HepG2 (cell line): Measurements from ENCODE around the gene ANO3. TPM values are rescaled to one million over a fixed set of nuclear protein-coding genes. Genes with fewer than 3 reads are reported as not detected.

ENCODE experiments used
- ATAC-seq: fragments of 200-7000 bp; cut with Tn5 transposase; 3 replicates; pipeline ENCODE4 v1.9.1; 2020; ENCODE audit warnings: mild to moderate bottlenecking, moderate library complexity
- BruUV-seq: library from RNA; stranded (reverse); fragments of 400-500 nt; replicated peaks from 2 replicates; lab custom pipeline; 2021; lab: Mats Ljungman, UMichigan
- CTCF ChIA-PET: fragments of 300-600 bp; formaldehyde crosslinking; extraction: SDS; loops from one replicate; lab custom pipeline; 2021; ENCODE audit warnings: low total read pairs, inconsistent platforms, low intra/inter-chr PET ratio; lab: Yijun Ruan, JAX
- POLR2A ChIA-PET: fragments of 350-600 bp; sonication (Branson Sonifier 250); formaldehyde crosslinking; loops from one replicate; lab custom pipeline; 2020; ENCODE audit warnings: antibody characterized with exemption, inconsistent platforms; lab: Yijun Ruan, JAX
- DNase-seq: peaks from one replicate; pipeline ENCODE4 v3.0.0-alpha.2; 2015; ENCODE audit warnings: low spot score
- FAIRE-seq: peaks from 3 replicates; lab custom pipeline; 2011; peaks lifted over from hg19 to GRCh38; lab: Jason Lieb, UNC
- H2AFZ ChIP-seq: one replicate; pipeline ENCODE4 v1.6.1; 2011; ENCODE audit warnings: low read length, inconsistent platforms
- H3K27ac ChIP-seq: fragments of 300-600 bp; 3 replicates; pipeline ENCODE4 v1.8.0; 2011; ENCODE audit warnings: mixed run types, mild to moderate bottlenecking, mixed read lengths, low read length, inconsistent platforms; ENCODE audit not compliant: insufficient read depth; ENCODE audit errors: extremely low read length
- H3K27me3 ChIP-seq, 2 experiments: fragments of 200-600 bp in 1 of 2; 2 replicates in 1 of 2; 3 replicates in 1 of 2; pipeline versions ENCODE4 v1.6.0 to v1.8.0; 2011; ENCODE audit warnings: low read length in 2 of 2, mild to moderate bottlenecking in 2 of 2, moderate library complexity in 2 of 2, inconsistent platforms in 1 of 2; ENCODE audit not compliant: insufficient read depth in 2 of 2, control insufficient read depth in 1 of 2
- H3K36me3 ChIP-seq, 2 experiments: fragments of 200-600 bp in 1 of 2; replicated peaks in 1 of 2; 2 replicates in 1 of 2; 3 replicates in 1 of 2; pipeline versions ENCODE4 v1.5.1 to v1.8.0; 2011; ENCODE audit warnings: low read length in 2 of 2, inconsistent platforms in 1 of 2; ENCODE audit not compliant: insufficient read depth in 2 of 2, control insufficient read depth in 1 of 2
- H3K4me1 ChIP-seq: 2 replicates; pipeline ENCODE4 v1.5.1; 2012; ENCODE audit warnings: low read length, inconsistent platforms; ENCODE audit not compliant: insufficient read depth
- H3K4me2 ChIP-seq: 2 replicates; pipeline ENCODE4 v1.6.0; 2011; ENCODE audit warnings: low read depth, low read length, inconsistent platforms
- H3K4me3 ChIP-seq, 3 experiments: fragments of 200-600 bp in 1 of 3; sonication (generic), shearing (Covaris generic) in 1 of 3; replicated peaks in 1 of 3; 2 replicates each; pipeline ENCODE4 v1.5.1; 2011 to 2016; ENCODE audit warnings: low read length in 3 of 3, inconsistent platforms in 2 of 3, low read depth in 2 of 3, mild to moderate bottlenecking in 2 of 3, control low read depth in 1 of 3, mixed read lengths in 1 of 3; ENCODE audit not compliant: insufficient read depth in 1 of 3
- H3K79me2 ChIP-seq: one replicate; pipeline ENCODE4 v1.6.1; 2011; ENCODE audit warnings: low read length, inconsistent platforms; ENCODE audit not compliant: insufficient read depth
- H3K9ac ChIP-seq: 2 replicates; pipeline ENCODE4 v1.6.0; 2011; ENCODE audit warnings: mild to moderate bottlenecking, low read depth, low read length, inconsistent platforms; ENCODE audit not compliant: insufficient read depth
- H3K9me3 ChIP-seq: 2 replicates; pipeline ENCODE4 v1.5.1; 2012; ENCODE audit warnings: mild to moderate bottlenecking, low read length
- H4K20me1 ChIP-seq: 2 replicates; pipeline ENCODE4 v1.6.0; 2011; ENCODE audit warnings: inconsistent platforms, mild to moderate bottlenecking, low read length, moderate library complexity; ENCODE audit not compliant: insufficient read depth
- CC2D1A ChIP-seq: sonication (generic); formaldehyde crosslinking; IDR thresholded peaks from 2 replicates; pipeline ENCODE4 v1.8.1; 2023; ENCODE audit warnings: mild to moderate bottlenecking, missing genetic modification reagents
- CREM ChIP-seq, 2 experiments: sonication (generic) in 1 of 2; formaldehyde crosslinking in 1 of 2; IDR thresholded peaks; 2 replicates each; pipeline versions ENCODE4 v1.4.0 to v1.6.1; 2016 to 2020; ENCODE audit warnings: antibody characterized with exemption in 1 of 2, mild to moderate bottlenecking in 1 of 2, missing genetic modification reagents in 1 of 2
- GABPA ChIP-seq, 2 experiments: IDR thresholded peaks; 2 replicates each; pipeline ENCODE4 v1.6.1; 2011 to 2016; ENCODE audit warnings: low read depth in 2 of 2, low read length in 1 of 2, missing biosample characterization in 1 of 2, missing genetic modification characterization in 1 of 2
- HMGA1 ChIP-seq: sonication (generic); formaldehyde crosslinking; conservative IDR thresholded peaks from 2 replicates; pipeline ENCODE4 v1.4.0; 2020; ENCODE audit warnings: missing genetic modification reagents
- IRX3 ChIP-seq: sonication (generic); formaldehyde crosslinking; IDR thresholded peaks from 2 replicates; pipeline ENCODE4 v1.8.1; 2023; ENCODE audit warnings: mild to moderate bottlenecking, low read depth, missing genetic modification reagents, borderline replicate concordance
- MTA3 ChIP-seq: sonication (generic); formaldehyde crosslinking; IDR thresholded peaks from 2 replicates; pipeline ENCODE4 v1.4.0; 2020; ENCODE audit warnings: missing genetic modification reagents
- NR0B2 ChIP-seq: sonication (generic); formaldehyde crosslinking; IDR thresholded peaks from 2 replicates; pipeline ENCODE4 v1.4.0; 2020; ENCODE audit warnings: mild to moderate bottlenecking, missing genetic modification reagents
- PLRG1 ChIP-seq: fragments of 450-650 bp; conservative IDR thresholded peaks from 2 replicates; pipeline ENCODE4 v1.6.1; 2016
- RFX1 ChIP-seq: fragments of 450-650 bp; IDR thresholded peaks from 2 replicates; pipeline ENCODE4 v1.6.1; 2017
- ZNF142 ChIP-seq: sonication (generic); formaldehyde crosslinking; IDR thresholded peaks from 2 replicates; pipeline ENCODE4 v1.4.0; 2020; ENCODE audit warnings: missing genetic modification reagents
- ZNF256 ChIP-seq: sonication (generic); formaldehyde crosslinking; conservative IDR thresholded peaks from 2 replicates; pipeline ENCODE4 v1.4.0; 2020; ENCODE audit warnings: missing genetic modification reagents
- ZNF260 ChIP-seq: sonication (generic); formaldehyde crosslinking; IDR thresholded peaks from 2 replicates; pipeline ENCODE4 v1.4.0; 2020; ENCODE audit warnings: missing genetic modification reagents, low read depth, mild to moderate bottlenecking, borderline replicate concordance
- ZNF264 ChIP-seq: sonication (generic); formaldehyde crosslinking; IDR thresholded peaks from 2 replicates; pipeline ENCODE4 v1.4.0; 2020; ENCODE audit warnings: missing genetic modification reagents
- ZNF530 ChIP-seq: sonication (generic); formaldehyde crosslinking; IDR thresholded peaks from 2 replicates; pipeline ENCODE4 v1.5.0; 2020; ENCODE audit warnings: low read depth, mild to moderate bottlenecking, missing genetic modification reagents
- ZNF614 ChIP-seq: IDR thresholded peaks from 2 replicates; pipeline ENCODE4 v1.6.1; 2018; ENCODE audit warnings: missing biosample characterization, missing genetic modification reagents, inconsistent platforms, borderline replicate concordance
- ZNF670 ChIP-seq: sonication (generic); formaldehyde crosslinking; IDR thresholded peaks from 2 replicates; pipeline ENCODE4 v1.8.0; 2022; ENCODE audit warnings: mild to moderate bottlenecking, missing genetic modification reagents, borderline replicate concordance
- ZNF850 ChIP-seq: sonication (generic); formaldehyde crosslinking; conservative IDR thresholded peaks from 2 replicates; pipeline ENCODE4 v1.9.0; 2021; ENCODE audit warnings: mild to moderate bottlenecking, missing genetic modification reagents
- ZSCAN25 ChIP-seq: sonication (generic); formaldehyde crosslinking; IDR thresholded peaks from 2 replicates; pipeline ENCODE4 v1.8.0; 2022; ENCODE audit warnings: mild to moderate bottlenecking, missing genetic modification reagents
- WGBS: methylation state at CpG from one replicate; pipeline ENCODE4 v1.1.6; 2017; ENCODE audit warnings: low lambda C conversion rate; 5-methylcytosine and 5-hydroxymethylcytosine counted together
- in situ Hi-C: cut with HindIII; loops from 2 replicates; pipeline ENCODE4 v1.10.0; 2017; ENCODE audit warnings: low pct_unique_long_range_greater_than_20kb; ENCODE audit not compliant: extremely low pct_ligation_motif_present
- intact Hi-C: fragments of 100-400 bp; cut with micrococcal nuclease; formaldehyde crosslinking; loops from one replicate; pipeline ENCODE4 v1.10.0; 2022; ENCODE audit not compliant: unreplicated experiment
- polyA plus RNA-seq, 8 experiments: library from polyadenylated mRNA; depleted of rRNA in 3 of 8; stranded (reverse) in 7 of 8; unstranded in 1 of 8; fragments of >200 nt; fragmentation: Illumina TruSeq in 4 of 8; extraction: Trizol in 4 of 8; gene quantifications; 2 replicates each; pipeline versions ENCODE4 v1.2.1 to v1.2.3, GENCODE V29; 2011 to 2016; ENCODE audit warnings: low read depth in 4 of 8, missing spikeins in 1 of 8, mixed read lengths in 1 of 8; ENCODE audit not compliant: insufficient read depth in 1 of 8
- total RNA-seq, 5 experiments: library from RNA; depleted of rRNA; stranded (reverse); fragments of >200 nt; fragmentation: Illumina TruSeq; extraction: Trizol; gene quantifications; 2 replicates each; pipeline ENCODE4 v1.2.3, GENCODE V29; 2016; ENCODE audit warnings: low read depth in 1 of 5

Gene ANO3
- total and polyA plus RNA-seq, 2 of the 13 experiments (the other 11 are each of a cell fraction or from before 2014, with no cell fraction given), result 0.17 to 0.44 TPM

GRCh38 chr11:26551186-26551801, 219.4 kb downstream of the ANO3 start (continued):
- TF ChIP-seq NR0B2 (CRISPR knock-in tag) (no peak), GABPA (IDR thresholded peaks at IDR 0.05; ENCODE audit: low read depth, low read length) (no peak), GABPA (CRISPR knock-in tag; IDR thresholded peaks at IDR 0.05; ENCODE audit: low read depth) (no peak), MTA3 (no peak), ZNF850 (CRISPR knock-in tag) (no peak), CC2D1A (CRISPR knock-in tag) (no peak)
- TF ChIP-seq, all 625 proteins: peak for 0

GRCh38 chr11:26553182-26553581, 221.3 kb downstream of the ANO3 start:
- no peak overlapping the region for H3K9ac ChIP-seq
- intact Hi-C loops (no loop called here), in situ Hi-C loops (no loop called here)
- H3K4me1 ChIP-seq, result no peaks in the 10 kb centered on the region
- no peaks in the 10 kb centered on the region for H3K27me3 ChIP-seq
- no peak for ATAC-seq
- no peaks in the 10 kb centered on the region for H3K79me2 ChIP-seq
- no peak for TF ChIP-seq PLRG1
- TF ChIP-seq ZNF260 (CRISPR knock-in tag), result no peak
- TF ChIP-seq ZNF530 (CRISPR knock-in tag), result no peak
- TF ChIP-seq ZSCAN25, result no peak
- no peak for TF ChIP-seq ZNF670 (CRISPR knock-in tag)
- no peak for TF ChIP-seq IRX3 (CRISPR knock-in tag)
- TF ChIP-seq ZNF256 (CRISPR knock-in tag), result no peak
- no peak for TF ChIP-seq CREM (IDR thresholded peaks at IDR 0.05)
- TF ChIP-seq CREM (CRISPR knock-in tag; IDR thresholded peaks at IDR 0.05), result no peak
- no peak for TF ChIP-seq ZNF142 (CRISPR knock-in tag)
- no peak for TF ChIP-seq RFX1
- TF ChIP-seq HMGA1 (CRISPR knock-in tag), result no peak
- TF ChIP-seq ZNF264 (CRISPR knock-in tag), result no peak
- no peak for TF ChIP-seq ZNF614 (CRISPR knock-in tag)
- no peaks in the 10 kb centered on the region for H4K20me1 ChIP-seq
- 20% methylated on average over 2 of the region's 2 CpGs for WGBS
- no peak for FAIRE-seq
- no peak overlapping the region for H3K4me2 ChIP-seq
- BruUV-seq, result no TSS peak
- H3K4me3 ChIP-seq, result no peak overlapping the region
- no peak for DNase-seq
- ChIA-PET CTCF (no interaction called here), POLR2A (no interaction called here)
- no peak overlapping the region for H2AFZ ChIP-seq
- no peak overlapping the region for H3K27ac ChIP-seq
- H3K9me3 ChIP-seq, result no peaks in the 10 kb centered on the region
- no peaks in the 10 kb centered on the region for H3K36me3 ChIP-seq
